Transverse colon (tissue), 4 donors: ENCODE data around the gene KIAA0753.

Experiments used
- EP300 ChIP-seq: sonication (generic); formaldehyde crosslinking; IDR thresholded peaks from one replicate; pipeline ENCODE4 v1.6.1; 2017; ENCODE audit warnings: antibody characterized with exemption, low read depth
- POLR2A ChIP-seq: fragments of 450-650 bp; IDR thresholded peaks from one replicate; pipeline ENCODE4 v1.6.1; 2016; ENCODE audit warnings: antibody characterized with exemption, mild to moderate bottlenecking, moderate library complexity
- POLR2AphosphoS5 ChIP-seq, 3 donors: sonication (generic); formaldehyde crosslinking; IDR thresholded peaks; one replicate each; pipeline ENCODE4 v1.6.1; 2016; ENCODE audit warnings: antibody characterized with exemption in 3 of 3
- TF ChIP-seq, protein P1 (sequence below), 5 experiments: fragments of 200-600 bp in 3 of 5; fragments of 450-650 bp in 2 of 5; sonication (generic) in 3 of 5; IDR thresholded peaks; 1 replicate in 2 of 5; 2 replicates in 3 of 5; pipeline ENCODE4 v1.5.1; 2016 to 2017; ENCODE audit warnings: antibody characterized with exemption in 5 of 5, inconsistent platforms in 3 of 5, mild to moderate bottlenecking in 2 of 5, moderate library complexity in 1 of 5

DNA sequence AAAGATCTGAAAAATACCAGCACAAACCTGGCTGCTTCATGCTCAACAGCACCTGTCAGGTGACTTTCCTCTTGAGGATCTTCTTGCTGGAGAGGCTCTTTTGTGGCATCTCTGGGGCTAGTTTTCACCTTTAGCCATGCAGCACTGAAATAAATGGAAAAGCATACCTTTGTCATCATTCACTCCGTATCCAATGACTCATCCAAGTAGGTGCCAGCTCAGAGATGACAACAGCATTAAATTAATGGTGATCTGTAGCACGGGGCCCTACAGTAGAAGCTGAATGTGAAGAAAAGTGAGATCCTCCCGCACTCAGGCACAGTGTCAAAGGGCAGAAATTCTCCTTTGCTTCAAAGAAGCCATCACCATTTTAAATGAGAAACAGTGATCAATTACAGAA is 32.2 kb downstream of the KIAA0753 start:
- TF ChIP-seq, protein P1, sequence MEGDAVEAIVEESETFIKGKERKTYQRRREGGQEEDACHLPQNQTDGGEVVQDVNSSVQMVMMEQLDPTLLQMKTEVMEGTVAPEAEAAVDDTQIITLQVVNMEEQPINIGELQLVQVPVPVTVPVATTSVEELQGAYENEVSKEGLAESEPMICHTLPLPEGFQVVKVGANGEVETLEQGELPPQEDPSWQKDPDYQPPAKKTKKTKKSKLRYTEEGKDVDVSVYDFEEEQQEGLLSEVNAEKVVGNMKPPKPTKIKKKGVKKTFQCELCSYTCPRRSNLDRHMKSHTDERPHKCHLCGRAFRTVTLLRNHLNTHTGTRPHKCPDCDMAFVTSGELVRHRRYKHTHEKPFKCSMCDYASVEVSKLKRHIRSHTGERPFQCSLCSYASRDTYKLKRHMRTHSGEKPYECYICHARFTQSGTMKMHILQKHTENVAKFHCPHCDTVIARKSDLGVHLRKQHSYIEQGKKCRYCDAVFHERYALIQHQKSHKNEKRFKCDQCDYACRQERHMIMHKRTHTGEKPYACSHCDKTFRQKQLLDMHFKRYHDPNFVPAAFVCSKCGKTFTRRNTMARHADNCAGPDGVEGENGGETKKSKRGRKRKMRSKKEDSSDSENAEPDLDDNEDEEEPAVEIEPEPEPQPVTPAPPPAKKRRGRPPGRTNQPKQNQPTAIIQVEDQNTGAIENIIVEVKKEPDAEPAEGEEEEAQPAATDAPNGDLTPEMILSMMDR (IDR thresholded peaks at IDR 0.05): no peak
- TF ChIP-seq POLR2A (no peak), POLR2AphosphoS5 (IDR thresholded peaks at IDR 0.05) (no peak), EP300 (no peak)
